Astrocyte (in vitro differentiated cells and primary cell): ENCODE measurements around the gene B3GALNT2. TPM values are rescaled to one million over a fixed set of nuclear protein-coding genes. Genes with fewer than 3 reads are reported as not detected.

Experiments
- DNase-seq: peaks from one replicate; pipeline ENCODE4 v3.0.0-alpha.2; 2010; ENCODE audit warnings: low read depth
- FAIRE-seq: peaks from 2 replicates; lab custom pipeline; 2011; peaks lifted over from hg19 to GRCh38; lab: Jason Lieb, UNC
- H2AFZ ChIP-seq: 2 replicates; pipeline ENCODE4 v1.6.0; 2012; ENCODE audit warnings: low read depth, low read length, inconsistent platforms
- H3K27ac ChIP-seq: 2 replicates; pipeline ENCODE4 v1.5.1; 2011; ENCODE audit warnings: low read depth, low read length, inconsistent platforms
- H3K27me3 ChIP-seq: 2 replicates; pipeline ENCODE4 v1.6.0; 2011; ENCODE audit warnings: low read length, inconsistent platforms; ENCODE audit not compliant: insufficient read depth
- H3K36me3 ChIP-seq: 2 replicates; pipeline ENCODE4 v1.5.1; 2011; ENCODE audit warnings: low read length, inconsistent platforms; ENCODE audit not compliant: insufficient read depth
- H3K4me1 ChIP-seq: 2 replicates; pipeline ENCODE4 v1.5.1; 2011; ENCODE audit warnings: low read length, inconsistent platforms; ENCODE audit not compliant: insufficient read depth
- H3K4me2 ChIP-seq: 2 replicates; pipeline ENCODE4 v1.6.0; 2012; ENCODE audit warnings: low read length, inconsistent platforms
- H3K4me3 ChIP-seq: 2 replicates; pipeline ENCODE4 v1.5.1; 2011; ENCODE audit warnings: low read depth, mild to moderate bottlenecking, low read length, inconsistent platforms; ENCODE audit not compliant: insufficient read depth
- H3K79me2 ChIP-seq: 2 replicates; pipeline ENCODE4 v1.6.0; 2012; ENCODE audit warnings: mild to moderate bottlenecking, low read length, inconsistent platforms; ENCODE audit not compliant: insufficient read depth
- H3K9ac ChIP-seq: 2 replicates; pipeline ENCODE4 v1.6.0; 2012; ENCODE audit warnings: mild to moderate bottlenecking, low read length, inconsistent platforms
- H3K9me3 ChIP-seq: 2 replicates; pipeline ENCODE4 v1.5.1; 2012; ENCODE audit warnings: low read depth, mild to moderate bottlenecking, low read length, inconsistent platforms; ENCODE audit not compliant: insufficient read depth
- H4K20me1 ChIP-seq: 2 replicates; pipeline ENCODE4 v1.6.0; 2012; ENCODE audit warnings: low read length, inconsistent platforms; ENCODE audit not compliant: insufficient read depth
- H3K27ac Mint-ChIP-seq: one replicate; pipeline ENCODE4 v1.8.0; 2021; ENCODE audit warnings: mild to moderate bottlenecking, mixed read lengths; ENCODE audit not compliant: unreplicated experiment
- H3K27me3 Mint-ChIP-seq: one replicate; pipeline ENCODE4 v1.8.0; 2021; ENCODE audit warnings: low read depth, mixed read lengths; ENCODE audit not compliant: unreplicated experiment
- H3K36me3 Mint-ChIP-seq: one replicate; pipeline ENCODE4 v1.8.0; 2021; ENCODE audit warnings: low read depth, mixed read lengths; ENCODE audit not compliant: unreplicated experiment
- H3K4me1 Mint-ChIP-seq: one replicate; pipeline ENCODE4 v1.8.0; 2021; ENCODE audit warnings: low read depth, mixed read lengths; ENCODE audit not compliant: unreplicated experiment
- H3K4me3 Mint-ChIP-seq: one replicate; pipeline ENCODE4 v1.8.0; 2021; ENCODE audit warnings: mild to moderate bottlenecking, moderate library complexity, mixed read lengths; ENCODE audit not compliant: unreplicated experiment
- H3K9me3 Mint-ChIP-seq: one replicate; pipeline ENCODE4 v1.8.0; 2021; ENCODE audit warnings: mild to moderate bottlenecking, mixed read lengths; ENCODE audit not compliant: unreplicated experiment
- EZH2 ChIP-seq: IDR thresholded peaks from 2 replicates; pipeline ENCODE4 v1.6.1; 2012; ENCODE audit warnings: mild to moderate bottlenecking, low read length, inconsistent platforms; ENCODE audit not compliant: insufficient read depth
- total RNA-seq: library from RNA; stranded (reverse); gene quantifications from 2 replicates; pipeline ENCODE4 v1.2.1, GENCODE V29; 2021
- TF ChIP-seq, protein P1 (sequence below): IDR thresholded peaks from 2 replicates; pipeline ENCODE4 v1.5.1; 2011; ENCODE audit warnings: low read depth, mild to moderate bottlenecking, inconsistent platforms, low read length, moderate library complexity; ENCODE audit not compliant: insufficient read depth

The B3GALNT2 gene
- total RNA-seq, 1 donor from 2014 or later = 40.5 TPM

- Mint-ChIP-seq H3K4me3 (no peak overlapping the region), H3K27ac (no peak overlapping the region), H3K36me3 (no peaks in the 10 kb centered on the region), H3K27me3 (no peaks in the 10 kb centered on the region), H3K9me3 (no peaks in the 10 kb centered on the region), H3K4me1 (no peaks in the 10 kb centered on the region)
- Histone ChIP-seq H3K4me2 (no peak overlapping the region), H3K79me2 (no peaks in the 10 kb centered on the region), H3K27ac (no peak overlapping the region), H3K4me3 (no peak overlapping the region), H3K9me3 (no peaks in the 10 kb centered on the region), H3K36me3 (no peaks in the 10 kb centered on the region), H2AFZ (no peak overlapping the region), H3K9ac (no peak overlapping the region), H3K27me3 (no peaks in the 10 kb centered on the region), H4K20me1 (no peaks in the 10 kb centered on the region), H3K4me1 (no peaks in the 10 kb centered on the region)
- TF ChIP-seq, protein P1, sequence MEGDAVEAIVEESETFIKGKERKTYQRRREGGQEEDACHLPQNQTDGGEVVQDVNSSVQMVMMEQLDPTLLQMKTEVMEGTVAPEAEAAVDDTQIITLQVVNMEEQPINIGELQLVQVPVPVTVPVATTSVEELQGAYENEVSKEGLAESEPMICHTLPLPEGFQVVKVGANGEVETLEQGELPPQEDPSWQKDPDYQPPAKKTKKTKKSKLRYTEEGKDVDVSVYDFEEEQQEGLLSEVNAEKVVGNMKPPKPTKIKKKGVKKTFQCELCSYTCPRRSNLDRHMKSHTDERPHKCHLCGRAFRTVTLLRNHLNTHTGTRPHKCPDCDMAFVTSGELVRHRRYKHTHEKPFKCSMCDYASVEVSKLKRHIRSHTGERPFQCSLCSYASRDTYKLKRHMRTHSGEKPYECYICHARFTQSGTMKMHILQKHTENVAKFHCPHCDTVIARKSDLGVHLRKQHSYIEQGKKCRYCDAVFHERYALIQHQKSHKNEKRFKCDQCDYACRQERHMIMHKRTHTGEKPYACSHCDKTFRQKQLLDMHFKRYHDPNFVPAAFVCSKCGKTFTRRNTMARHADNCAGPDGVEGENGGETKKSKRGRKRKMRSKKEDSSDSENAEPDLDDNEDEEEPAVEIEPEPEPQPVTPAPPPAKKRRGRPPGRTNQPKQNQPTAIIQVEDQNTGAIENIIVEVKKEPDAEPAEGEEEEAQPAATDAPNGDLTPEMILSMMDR = peak; percentile 20
- no peak for TF ChIP-seq EZH2
- peak; percentile 49 for DNase-seq
- FAIRE-seq = no peak
These were observed 7.4 kb upstream of the B3GALNT2 start for GRCh38 chr1:235511470-235512240.

- no peak overlapping the region for H3K27ac Mint-ChIP-seq
- H3K4me3 Mint-ChIP-seq = no peak overlapping the region
These were observed 6.6 kb upstream of the B3GALNT2 start for GRCh38 chr1:235510823-235511222.

More at GRCh38 chr1:235510823-235511222, 6.6 kb upstream of the B3GALNT2 start:
- no peak overlapping the region for H3K9ac ChIP-seq
- Mint-ChIP-seq H3K4me1 (no peaks in the 10 kb centered on the region), H3K27me3 (no peaks in the 10 kb centered on the region), H3K9me3 (no peaks in the 10 kb centered on the region), H3K36me3 (no peaks in the 10 kb centered on the region)
- no peak overlapping the region for H3K4me2 ChIP-seq
- no peak overlapping the region for H3K27ac ChIP-seq
- H4K20me1 ChIP-seq = no peaks in the 10 kb centered on the region
- H2AFZ ChIP-seq = no peak overlapping the region
- H3K4me1 ChIP-seq = no peaks in the 10 kb centered on the region
- TF ChIP-seq, protein P1 = no peak
- TF ChIP-seq EZH2 = no peak
- DNase-seq = no peak
- no peaks in the 10 kb centered on the region for H3K79me2 ChIP-seq
- no peaks in the 10 kb centered on the region for H3K9me3 ChIP-seq
- H3K27me3 ChIP-seq = no peaks in the 10 kb centered on the region
- no peak overlapping the region for H3K4me3 ChIP-seq
- no peaks in the 10 kb centered on the region for H3K36me3 ChIP-seq
- no peak for FAIRE-seq
